Endothelial cell (in vitro differentiated cells): Measurements from ENCODE around the gene PTPN23. TPM values are rescaled to one million over a fixed set of nuclear protein-coding genes. Genes with fewer than 3 reads are reported as not detected.

Experiments used
- DNase-seq: peaks from one replicate; pipeline ENCODE4 v3.0.0; 2021; ENCODE audit warnings: low spot score
- H3K27ac Mint-ChIP-seq: one replicate; pipeline ENCODE4 v1.8.0; 2021; ENCODE audit warnings: mixed read lengths, inconsistent platforms; ENCODE audit not compliant: unreplicated experiment
- H3K27me3 Mint-ChIP-seq: one replicate; pipeline ENCODE4 v1.8.0; 2021; ENCODE audit warnings: mild to moderate bottlenecking, moderate library complexity, mixed read lengths, inconsistent platforms; ENCODE audit not compliant: unreplicated experiment
- H3K36me3 Mint-ChIP-seq: one replicate; pipeline ENCODE4 v1.8.0; 2021; ENCODE audit warnings: mild to moderate bottlenecking, low read depth, mixed read lengths, inconsistent platforms; ENCODE audit not compliant: unreplicated experiment
- H3K4me1 Mint-ChIP-seq: one replicate; pipeline ENCODE4 v1.8.0; 2021; ENCODE audit warnings: mild to moderate bottlenecking, mixed read lengths, inconsistent platforms; ENCODE audit not compliant: unreplicated experiment
- H3K4me3 Mint-ChIP-seq: one replicate; pipeline ENCODE4 v1.8.0; 2021; ENCODE audit warnings: mild to moderate bottlenecking, mixed read lengths, inconsistent platforms; ENCODE audit not compliant: unreplicated experiment
- H3K9me3 Mint-ChIP-seq: one replicate; pipeline ENCODE4 v1.8.0; 2021; ENCODE audit warnings: mixed read lengths, inconsistent platforms; ENCODE audit not compliant: unreplicated experiment
- CTCF ChIP-seq: fragments of 200-600 bp; sonication (generic); IDR thresholded peaks from one replicate; pipeline ENCODE4 v1.5.0; 2021; ENCODE audit warnings: antibody characterized with exemption; ENCODE audit not compliant: unreplicated experiment
- total RNA-seq: library from RNA; stranded (reverse); fragmentation: NEBNext Ultra II Directional; extraction: Animal tissue kit (Norgen Biotek cat#: 25700); gene quantifications from one replicate; pipeline ENCODE4 v1.2.1, GENCODE V29; 2021; ENCODE audit not compliant: unreplicated experiment

Gene PTPN23
- total RNA-seq, 1 donor from 2014 or later = 47.8 TPM

DNA sequence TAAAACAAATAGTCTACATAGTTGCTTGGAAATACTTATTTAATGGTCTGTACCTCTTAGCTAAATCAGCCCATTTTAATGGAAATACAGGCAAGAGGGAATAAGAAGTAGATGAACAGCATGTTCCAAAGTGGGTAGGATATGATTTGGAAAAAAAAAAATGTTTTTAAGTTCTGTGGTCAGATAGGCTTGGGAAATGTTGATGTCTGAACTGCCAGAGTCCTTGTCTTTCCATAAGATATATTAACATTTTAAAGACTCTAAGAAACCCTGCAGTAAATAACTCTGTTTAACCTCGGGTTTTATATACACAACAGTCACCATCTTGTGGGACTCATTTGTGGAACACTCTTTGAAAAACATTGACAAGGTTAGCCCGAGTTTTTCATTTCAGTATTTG is 40.0 kb upstream of the PTPN23 start:
- Mint-ChIP-seq H3K9me3 (no peaks in the 10 kb centered on the region), H3K36me3 (peaks cover 63% of the 10 kb centered on the region), H3K27me3 (peaks cover 6% of the 10 kb centered on the region), H3K27ac (no peak overlapping the region), H3K4me1 (peaks cover 30% of the 10 kb centered on the region), H3K4me3 (no peak overlapping the region)
- no peak for DNase-seq
- TF ChIP-seq CTCF = no peak

GRCh38 chr3:47342151-47342550 is 38.7 kb upstream of the PTPN23 start:
- H3K36me3 Mint-ChIP-seq = peaks cover 53% of the 10 kb centered on the region
- H3K4me1 Mint-ChIP-seq = peaks cover 30% of the 10 kb centered on the region
- H3K27me3 Mint-ChIP-seq = peaks cover 6% of the 10 kb centered on the region
- no peaks in the 10 kb centered on the region for H3K9me3 Mint-ChIP-seq
- no peak for DNase-seq
- H3K27ac Mint-ChIP-seq = peak overlapping the region; percentile 3
- H3K4me3 Mint-ChIP-seq = peak overlapping the region; percentile 67
- TF ChIP-seq CTCF = no peak

GRCh38 chr3:47342812-47343211 is 38.0 kb upstream of the PTPN23 start:
- H3K4me3 Mint-ChIP-seq = peak overlapping the region; percentile 76
- H3K4me1 Mint-ChIP-seq = peaks cover 27% of the 10 kb centered on the region
- H3K27ac Mint-ChIP-seq = no peak overlapping the region
- DNase-seq = no peak
- peaks cover 6% of the 10 kb centered on the region for H3K27me3 Mint-ChIP-seq
- no peaks in the 10 kb centered on the region for H3K9me3 Mint-ChIP-seq
- no peak for TF ChIP-seq CTCF
- H3K36me3 Mint-ChIP-seq = peaks cover 46% of the 10 kb centered on the region

GRCh38 chr3:47343471-47343971 is 37.3 kb upstream of the PTPN23 start:
- H3K36me3 Mint-ChIP-seq = peaks cover 42% of the 10 kb centered on the region
- peaks cover 6% of the 10 kb centered on the region for H3K27me3 Mint-ChIP-seq
- no peak overlapping the region for H3K4me3 Mint-ChIP-seq
- DNase-seq = no peak
- no peak for TF ChIP-seq CTCF
- H3K4me1 Mint-ChIP-seq = peaks cover 24% of the 10 kb centered on the region
- H3K9me3 Mint-ChIP-seq = no peaks in the 10 kb centered on the region
- no peak overlapping the region for H3K27ac Mint-ChIP-seq

- no peak overlapping the region for H3K4me3 Mint-ChIP-seq
- H3K27me3 Mint-ChIP-seq = peaks cover 6% of the 10 kb centered on the region
- H3K36me3 Mint-ChIP-seq = peaks cover 38% of the 10 kb centered on the region
- DNase-seq = no peak
- H3K9me3 Mint-ChIP-seq = no peaks in the 10 kb centered on the region
- no peak for TF ChIP-seq CTCF
- H3K27ac Mint-ChIP-seq = no peak overlapping the region
- H3K4me1 Mint-ChIP-seq = peaks cover 24% of the 10 kb centered on the region
These were observed 35.9 kb upstream of the PTPN23 start for GRCh38 chr3:47344971-47345370.
